NCI-H226 (cell line): Measurements from ENCODE around the gene ADGRB3.

Experiments
- DNase-seq: peaks from one replicate; pipeline ENCODE4 v3.0.0-alpha.2; 2015

The ADGRB3 gene

DNA sequence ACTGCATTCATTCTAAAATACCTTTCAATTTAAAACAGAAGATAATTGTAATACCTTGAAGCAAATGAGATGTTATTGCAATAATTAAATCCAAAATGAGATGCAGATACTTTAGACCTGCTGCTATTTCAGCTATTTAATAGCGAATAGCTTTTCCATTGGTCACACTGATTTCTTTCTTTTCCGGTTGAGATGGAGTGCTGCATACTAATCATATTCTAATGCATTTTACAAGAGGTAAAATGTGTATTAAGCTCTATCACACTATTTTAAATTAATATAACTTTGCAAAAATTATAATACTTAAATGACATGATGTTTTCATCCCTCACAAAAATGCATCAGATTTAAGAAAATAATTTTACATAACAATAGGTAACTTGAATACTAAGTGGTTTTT lies 74.0 kb downstream of the ADGRB3 start:
- DNase-seq: no peak

DNA sequence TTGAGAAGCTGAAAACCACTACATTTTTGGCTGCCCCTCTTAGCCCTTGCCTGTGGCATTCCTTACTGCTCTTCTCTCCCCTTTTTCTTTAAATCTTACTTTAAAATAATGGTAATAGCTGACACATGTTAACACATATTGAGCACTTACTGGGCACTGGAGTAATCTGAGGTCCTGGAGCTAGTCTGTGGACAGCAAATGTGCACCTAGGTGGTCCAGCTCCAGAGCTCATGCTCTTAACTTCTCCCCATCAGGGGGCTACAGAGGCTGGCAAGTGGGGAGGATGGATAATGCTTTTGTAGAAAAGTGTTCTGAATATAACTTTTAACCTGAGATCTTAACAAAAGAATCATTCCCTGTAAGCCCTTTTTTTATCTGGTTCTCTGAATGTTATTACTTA lies 74.8 kb downstream of the ADGRB3 start:
- no peak for DNase-seq

DNA sequence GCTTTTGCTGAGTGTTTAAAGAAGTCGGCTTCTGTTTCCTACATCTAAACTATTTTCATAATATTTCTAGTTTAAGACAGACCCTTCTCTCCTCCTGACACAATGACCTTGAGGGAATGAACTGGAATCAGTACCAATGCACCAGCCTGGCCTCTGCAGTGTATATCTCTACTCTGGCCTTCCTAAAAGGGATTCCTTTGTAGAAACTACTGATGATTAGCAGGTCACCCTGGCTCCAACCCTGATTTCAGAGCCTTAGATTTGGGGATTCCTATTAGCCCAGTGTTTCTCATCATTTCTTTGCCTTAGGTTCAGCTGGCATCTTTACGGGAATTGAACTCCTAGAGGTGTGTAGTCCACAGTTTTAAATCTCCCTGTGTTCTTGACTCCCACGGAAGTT lies 75.4 kb downstream of the ADGRB3 start:
- no peak for DNase-seq

DNA sequence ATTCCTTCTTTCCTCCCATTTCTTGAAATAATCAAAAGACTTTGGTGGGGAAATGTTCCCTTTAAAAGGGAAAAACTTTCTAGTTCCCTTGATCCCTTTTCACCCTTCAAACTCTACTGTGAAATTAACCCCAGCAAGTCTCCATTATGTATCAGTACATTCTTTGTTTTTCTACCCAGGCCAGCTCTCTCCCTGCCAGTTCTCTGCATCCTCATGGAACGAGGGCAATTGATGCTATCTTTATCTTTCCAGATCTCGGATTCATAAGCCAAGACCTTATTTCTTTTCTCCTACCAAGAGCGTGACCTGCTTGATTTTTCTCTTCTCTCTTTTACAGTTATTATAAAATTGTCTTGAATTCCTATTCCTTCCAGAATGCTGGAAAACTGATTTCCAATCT lies 75.8 kb downstream of the ADGRB3 start:
- DNase-seq: no peak

DNA sequence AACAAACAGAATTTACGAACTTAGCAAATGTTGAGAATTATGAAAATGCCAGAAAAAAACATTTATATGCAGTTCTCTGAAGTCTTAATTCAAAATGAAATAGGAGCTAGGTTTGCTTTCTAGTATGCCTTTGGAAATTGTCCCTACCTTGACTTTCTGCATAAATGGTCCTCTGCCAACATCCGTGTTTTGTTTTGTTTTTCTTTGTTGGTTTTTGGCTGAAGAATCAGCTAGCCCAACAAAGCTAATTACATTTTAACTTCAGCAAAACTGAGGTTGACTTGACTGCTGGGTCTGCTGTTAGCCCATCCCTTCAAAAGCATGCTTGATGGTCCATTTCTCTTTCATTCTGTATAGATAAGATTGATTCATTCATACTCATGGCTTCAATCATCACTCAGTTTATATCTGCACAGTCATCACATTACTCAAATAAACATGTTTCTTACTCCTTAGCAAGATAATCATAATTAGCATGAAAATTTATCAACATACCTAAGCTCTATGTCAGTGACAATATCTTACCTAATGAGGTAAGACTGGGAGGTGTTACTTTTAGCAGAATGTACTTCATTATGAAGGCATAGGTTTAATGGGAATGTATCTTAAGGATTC lies 76.4 kb downstream of the ADGRB3 start:
- no peak for DNase-seq

DNA sequence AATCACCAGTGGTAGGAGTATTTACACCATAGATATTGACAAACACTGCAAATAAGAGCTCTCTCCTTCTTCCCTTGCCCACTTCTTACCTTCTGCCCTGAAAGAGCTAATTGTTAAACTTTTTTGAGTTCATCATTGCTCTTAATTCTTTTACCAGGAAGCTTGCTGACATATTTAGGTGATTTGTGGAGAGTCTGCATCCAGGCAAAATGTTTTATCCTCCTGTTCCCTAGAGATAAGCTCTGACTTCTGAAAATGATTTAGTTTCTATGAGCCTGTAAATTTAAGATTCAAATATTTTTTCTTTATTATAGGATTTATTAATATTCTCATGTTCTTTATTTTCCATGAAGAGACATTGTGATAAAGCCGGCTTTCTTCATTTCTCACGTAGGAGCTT lies 81.5 kb downstream of the ADGRB3 start:
- DNase-seq: no peak

DNA sequence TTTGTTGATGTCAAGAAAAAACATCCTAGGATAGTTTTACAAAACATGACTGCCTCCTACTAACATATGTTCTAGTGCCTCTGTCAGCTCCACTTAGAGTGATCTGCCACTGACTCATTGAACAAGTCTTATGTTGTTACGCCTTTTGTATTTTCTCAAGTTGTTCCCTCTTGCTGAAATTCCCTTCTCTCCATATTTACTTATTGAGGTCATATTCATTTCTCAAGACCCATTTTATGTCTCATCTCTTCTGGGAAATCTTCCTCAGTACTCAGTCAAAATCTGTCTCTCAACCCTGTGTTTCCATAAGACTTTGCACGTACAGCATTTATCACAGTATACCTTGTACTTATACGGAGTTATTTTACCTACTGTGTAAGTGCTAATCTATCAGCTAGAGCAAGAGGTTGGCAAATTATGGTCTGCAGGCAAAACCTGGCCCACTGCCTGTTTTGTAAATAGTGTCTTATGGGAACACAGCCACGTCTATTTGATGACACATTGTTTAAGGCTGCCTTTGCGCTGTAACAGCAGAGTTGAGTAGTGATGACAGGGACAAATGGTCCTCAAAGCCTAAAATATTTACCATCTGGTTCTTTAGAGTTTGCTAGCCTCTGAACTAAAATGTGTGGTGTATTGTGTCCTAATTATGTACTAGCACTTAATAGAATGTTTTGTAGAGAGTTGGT lies 83.4 kb downstream of the ADGRB3 start:
- DNase-seq: no peak

DNA sequence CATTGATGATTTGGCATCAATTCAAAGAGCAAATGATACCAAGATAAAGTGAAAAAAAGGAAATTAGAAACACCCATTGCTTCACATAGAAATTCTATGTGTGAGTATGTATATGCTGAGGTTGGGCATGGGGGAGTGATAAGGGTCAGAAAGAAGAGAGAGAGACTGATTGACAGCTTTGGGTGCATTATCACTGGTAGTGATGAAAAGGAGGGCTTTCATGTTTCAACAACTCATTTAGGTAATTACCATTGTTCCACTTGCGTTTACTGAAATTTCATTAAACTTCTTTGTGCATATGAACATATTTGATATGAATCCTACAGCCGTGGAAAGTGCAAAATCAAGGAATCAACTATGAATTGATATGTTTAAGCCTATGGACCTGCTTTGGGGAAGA lies 84.7 kb downstream of the ADGRB3 start:
- no peak for DNase-seq

DNA sequence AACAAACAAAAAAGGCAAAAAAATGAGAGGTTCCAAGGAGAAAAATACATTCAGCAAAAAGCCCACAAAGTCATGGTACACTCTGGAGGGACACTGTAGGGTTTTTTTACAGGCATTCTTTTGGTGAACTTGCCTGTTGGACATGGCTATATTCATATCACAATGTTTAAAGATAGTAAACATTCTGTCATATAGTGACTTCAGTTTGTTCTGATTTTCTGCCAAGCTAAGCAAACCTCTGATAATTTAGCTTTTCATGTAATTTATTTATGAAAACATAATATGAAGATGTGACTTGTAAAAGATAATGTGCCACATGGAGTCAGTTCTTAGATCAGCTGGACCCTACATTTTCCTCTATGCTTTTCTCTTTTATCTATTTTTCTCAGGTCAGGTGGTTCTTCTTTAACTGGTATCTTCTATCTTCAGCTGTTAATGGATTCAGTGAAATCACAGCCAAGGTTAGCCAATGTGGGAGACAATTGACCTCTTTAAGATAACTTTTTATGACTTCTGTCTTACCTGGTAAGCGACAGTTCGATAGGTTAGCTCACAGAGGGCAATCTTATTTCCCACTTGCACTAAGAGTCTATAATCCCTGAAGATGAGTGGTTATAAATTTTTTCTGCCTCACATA lies 87.9 kb downstream of the ADGRB3 start:
- no peak for DNase-seq

DNA sequence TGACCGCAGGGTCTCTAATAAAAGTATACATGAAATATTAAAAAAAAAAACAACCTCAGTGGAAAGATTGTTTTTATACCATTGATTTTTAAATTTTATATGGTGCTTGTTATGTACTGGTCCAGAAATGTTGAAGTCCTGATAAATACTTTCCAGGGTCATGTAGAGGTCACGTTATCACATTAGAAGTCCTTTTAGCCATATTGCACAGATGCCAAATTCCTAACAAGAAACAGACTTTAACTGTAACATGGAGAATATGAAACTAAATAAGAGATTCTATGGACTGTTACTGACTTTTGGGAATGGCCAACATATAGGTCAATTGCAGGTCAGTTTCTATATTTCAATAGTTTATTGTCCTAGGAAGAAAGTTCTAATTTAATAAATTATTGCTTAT lies 89.0 kb downstream of the ADGRB3 start:
- DNase-seq: no peak

DNA sequence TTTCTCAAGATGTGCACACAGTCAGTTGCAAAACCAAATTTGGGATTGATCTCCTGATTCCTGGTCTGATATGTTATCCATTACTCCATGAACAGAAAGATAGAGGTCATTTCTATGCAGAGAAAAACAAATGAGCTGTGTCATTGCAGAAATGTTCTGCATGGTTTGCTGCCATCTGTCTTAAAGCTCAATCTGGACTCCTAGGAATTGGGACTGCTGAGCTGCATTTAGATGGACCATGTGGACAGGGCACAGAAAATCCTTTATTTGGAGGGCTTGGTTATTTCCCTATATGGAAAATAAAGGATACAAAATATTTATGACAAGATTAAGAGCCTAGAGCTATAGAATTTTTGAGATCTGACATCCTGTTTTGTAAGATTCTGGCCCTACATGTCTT lies 91.3 kb downstream of the ADGRB3 start:
- no peak for DNase-seq

DNA sequence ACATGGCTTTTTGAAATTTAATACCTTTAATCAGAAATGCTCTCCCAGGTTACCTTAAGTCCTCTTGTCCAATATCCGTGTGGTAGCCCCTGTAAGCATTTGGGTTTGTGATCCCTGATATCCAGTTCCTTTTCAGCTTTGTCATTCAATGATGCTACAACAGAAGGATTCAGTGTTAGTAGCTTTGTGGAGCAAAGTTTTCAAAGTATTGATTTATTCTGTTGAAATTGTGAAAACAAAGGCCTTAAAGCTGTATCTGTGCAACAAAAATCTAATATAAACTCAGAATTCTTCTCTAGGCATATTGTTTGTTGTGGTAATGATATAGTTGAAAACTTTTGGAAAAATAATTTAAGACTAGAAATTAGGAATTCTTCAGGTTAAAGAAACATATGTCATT lies 91.9 kb downstream of the ADGRB3 start:
- no peak for DNase-seq

DNA sequence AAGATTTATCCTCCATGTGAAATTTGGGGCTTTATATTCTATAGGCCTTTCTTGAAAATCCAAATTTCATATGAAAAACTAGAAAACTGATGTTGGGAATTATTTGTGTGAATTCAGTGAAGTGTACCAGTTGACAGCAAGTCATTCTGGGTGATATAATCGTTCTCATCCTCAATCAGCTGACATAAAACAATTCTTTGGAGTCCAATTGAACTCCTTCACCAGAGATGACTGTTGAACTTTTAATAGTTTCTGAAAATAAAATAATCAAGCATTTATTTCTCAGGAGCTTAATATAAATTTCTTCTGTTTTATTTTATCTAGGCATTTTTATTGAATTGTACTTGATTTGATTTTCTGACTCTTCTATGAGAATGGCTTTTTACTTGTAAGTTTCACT lies 92.6 kb downstream of the ADGRB3 start:
- DNase-seq: no peak

DNA sequence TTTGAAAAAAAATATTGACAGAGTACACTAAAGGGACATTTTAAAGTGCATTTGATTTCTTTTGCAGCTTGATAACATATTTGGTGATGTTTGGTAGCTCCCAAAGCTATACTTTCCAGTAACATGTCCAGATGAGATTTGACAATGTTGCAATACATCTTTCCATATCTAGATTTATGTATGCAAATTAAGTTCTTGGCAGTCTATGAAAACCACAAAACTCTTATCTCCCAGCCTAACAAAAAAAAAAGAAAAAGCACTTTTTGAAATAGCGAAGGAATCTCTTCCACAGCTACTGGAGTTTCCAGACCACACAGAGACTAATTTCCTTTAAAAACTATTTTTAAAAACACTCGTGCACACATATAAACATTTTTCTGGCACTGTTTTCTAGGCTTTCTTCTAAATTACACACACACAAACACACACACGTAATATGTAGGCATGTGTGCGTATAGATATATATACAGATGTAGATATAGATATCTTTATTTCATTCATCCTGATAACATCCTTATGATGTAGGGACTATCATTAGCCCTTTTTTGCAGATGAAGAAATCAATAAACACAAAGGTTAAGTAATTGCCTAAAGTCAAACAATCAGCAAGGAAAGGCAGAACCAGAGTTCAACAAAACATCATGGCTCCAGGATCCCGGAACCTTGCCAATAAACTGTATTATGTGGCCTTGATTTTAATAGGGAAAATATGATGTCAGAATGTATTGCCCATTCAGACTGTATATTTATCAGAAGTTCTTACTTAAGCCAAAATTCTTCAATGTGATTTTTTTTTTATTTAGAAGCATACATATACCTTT lies 93.3 kb downstream of the ADGRB3 start:
- DNase-seq: no peak

DNA sequence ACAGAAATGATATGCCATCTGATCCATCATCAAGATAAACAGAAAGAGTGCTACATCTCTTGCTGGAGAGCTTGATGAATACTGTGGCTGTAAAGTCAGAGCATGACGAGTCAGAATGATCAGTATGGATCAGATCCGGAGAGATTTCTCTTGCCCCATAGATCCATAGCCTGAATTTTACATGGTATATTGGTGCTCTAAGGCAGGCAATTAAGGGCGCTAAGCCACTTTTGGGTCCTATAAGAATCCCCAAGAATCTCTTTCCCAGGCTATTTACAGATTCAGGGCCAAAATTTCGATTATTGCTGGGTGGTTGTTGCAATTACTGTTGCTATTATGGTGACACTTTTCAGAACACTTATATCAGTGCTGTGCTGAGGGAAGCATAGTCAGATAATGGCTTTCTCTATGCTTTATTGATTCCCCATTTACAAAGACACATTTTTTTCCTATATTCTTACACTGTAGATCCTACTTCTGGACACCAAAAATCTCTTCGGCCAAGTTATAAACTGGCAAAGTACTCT lies 94.4 kb downstream of the ADGRB3 start:
- no peak for DNase-seq

DNA sequence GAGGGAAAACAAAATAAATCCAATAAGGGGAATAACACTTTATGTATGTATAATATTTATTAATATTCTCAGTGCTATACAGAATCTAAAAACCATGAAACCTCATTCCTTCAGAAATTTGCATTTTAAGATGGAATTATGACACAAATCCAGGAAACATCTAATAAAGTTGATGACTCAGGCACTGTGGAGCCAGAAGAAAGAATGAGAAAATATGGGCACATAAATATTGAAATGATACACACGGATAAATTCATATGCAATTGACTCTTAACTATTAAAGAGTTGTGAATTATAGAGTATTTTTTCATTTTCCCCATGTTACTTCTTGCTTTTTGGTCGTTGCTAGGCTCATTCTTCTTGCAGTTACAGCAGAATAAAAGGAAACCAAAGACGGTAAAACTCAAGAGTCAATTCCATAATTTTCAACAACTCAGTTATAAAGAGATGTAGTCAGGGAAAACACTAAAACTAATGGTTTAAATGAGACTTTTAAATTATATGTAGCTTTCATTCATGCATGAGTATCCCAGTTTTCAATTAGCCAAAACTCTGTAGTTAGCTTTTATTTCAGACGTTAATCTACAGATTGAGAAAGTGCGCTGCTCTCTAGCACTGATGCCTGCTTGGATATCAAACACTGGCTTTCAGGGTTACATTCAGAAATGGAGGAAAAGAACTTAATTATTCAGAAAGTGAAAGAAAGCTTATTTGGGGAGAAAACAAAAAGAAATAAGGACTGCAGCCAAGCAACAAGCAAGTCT lies 95.4 kb downstream of the ADGRB3 start:
- no peak for DNase-seq

DNA sequence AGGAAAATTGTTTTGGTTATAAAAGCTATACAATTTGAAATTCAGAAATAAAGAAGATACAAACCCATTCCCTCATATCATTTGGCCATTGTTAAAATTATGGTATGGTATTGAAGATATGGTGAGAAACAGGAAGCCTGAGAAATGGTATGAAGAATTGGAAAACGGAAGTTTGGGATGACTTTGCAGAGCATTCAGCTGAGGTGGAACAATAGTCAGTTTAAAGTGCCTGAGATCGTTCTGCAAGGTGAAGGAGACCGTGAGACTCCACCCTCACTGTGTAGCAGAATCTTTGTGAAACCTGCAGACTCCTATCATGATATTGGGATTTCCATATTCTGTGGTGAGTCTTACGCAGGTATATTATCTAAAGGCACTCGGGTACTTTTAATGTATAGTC lies 97.3 kb downstream of the ADGRB3 start:
- no peak for DNase-seq

DNA sequence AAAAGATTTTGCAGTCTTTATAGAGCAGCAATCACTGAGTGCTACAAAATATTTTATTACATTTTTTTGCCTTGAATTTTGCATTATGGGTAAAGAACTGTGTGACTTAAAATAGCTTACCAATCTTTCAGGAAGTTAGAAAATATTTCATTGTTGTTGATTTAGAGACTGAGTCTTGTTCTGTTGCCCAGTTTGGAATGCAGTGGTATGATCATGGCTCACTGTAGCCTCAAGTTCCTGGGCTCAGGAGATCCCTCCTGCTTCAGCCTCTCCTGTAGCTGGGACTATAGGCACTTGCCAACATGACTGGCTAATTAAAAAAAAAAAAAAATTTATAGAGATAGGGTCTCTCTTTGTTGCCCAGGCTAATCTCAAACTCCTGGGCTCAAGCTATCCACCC lies 100.8 kb downstream of the ADGRB3 start:
- no peak for DNase-seq

DNA sequence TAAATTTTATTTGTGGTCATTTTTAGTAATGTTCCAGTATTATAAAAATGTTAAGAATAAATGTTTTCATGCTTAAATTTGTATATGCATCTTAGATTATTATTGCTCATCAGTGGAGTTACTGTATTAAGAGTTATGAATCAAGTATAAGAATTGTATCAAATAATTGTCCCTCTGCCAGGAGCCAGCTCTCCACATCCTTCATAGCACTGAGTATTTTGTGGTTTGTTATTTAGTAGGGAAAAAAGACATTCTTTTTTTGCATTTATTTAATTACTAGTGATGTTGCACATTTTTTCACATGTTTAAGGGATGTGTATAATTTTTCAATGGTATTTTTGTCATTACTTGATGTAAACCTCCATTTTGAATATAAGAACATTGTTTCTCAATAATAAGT lies 102.0 kb downstream of the ADGRB3 start:
- DNase-seq: no peak

DNA sequence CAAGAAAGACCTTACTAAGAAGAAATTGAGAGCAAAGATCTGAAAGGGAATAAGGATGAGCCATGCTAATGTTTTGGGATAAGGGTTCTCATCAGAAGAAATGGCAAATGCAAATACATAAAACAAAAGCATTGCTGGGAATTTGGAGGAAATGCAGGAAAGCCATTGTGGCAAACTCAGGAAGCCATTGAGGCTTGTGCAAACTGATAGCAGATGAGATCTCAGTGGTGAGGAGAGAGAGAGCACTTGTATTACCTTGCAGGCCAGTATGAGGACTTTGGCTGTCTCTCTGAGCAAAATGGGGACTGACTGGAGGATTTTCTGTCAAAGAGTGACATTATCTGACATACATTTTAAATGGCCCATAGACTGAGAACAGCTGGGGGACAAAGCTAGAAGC lies 103.0 kb downstream of the ADGRB3 start:
- DNase-seq: no peak

DNA sequence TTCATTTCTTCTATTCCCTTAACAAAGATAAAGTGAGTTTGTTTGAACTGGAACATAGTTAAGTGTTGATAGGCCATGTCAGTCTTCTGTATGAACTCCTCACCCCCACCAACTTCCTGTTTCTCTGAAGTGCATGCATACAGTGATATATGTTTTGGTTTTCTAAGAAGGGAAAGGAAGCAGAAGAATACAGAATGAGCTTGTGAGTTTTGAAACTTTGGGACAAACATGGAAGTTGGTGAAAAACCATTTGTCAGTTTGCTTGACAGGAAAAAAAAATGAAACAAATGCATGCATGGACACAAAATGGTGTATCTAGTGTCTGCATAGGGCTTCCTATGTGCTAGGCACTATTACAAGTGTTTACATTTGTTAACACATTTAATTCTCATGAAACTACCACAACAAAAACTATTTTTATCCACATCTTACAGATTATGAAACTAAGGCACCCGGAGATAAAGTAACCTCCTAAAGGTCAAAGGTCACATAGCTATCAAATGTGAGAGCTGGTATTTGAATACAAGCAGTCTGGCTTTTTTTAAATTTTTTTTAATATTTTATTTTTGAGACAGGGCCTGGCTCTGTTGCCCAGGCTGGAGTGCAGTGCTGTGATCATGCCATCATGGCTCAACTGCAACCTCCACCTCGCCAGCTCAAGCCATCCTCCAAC lies 105.9 kb downstream of the ADGRB3 start:
- DNase-seq: no peak
